Stimulated activated CD8-positive, alpha-beta memory T cell treated with anti-CD3 and anti-CD28 coated beads, Interleukin-7, amount 100 ng/mL, for 4 hours (primary cell): ENCODE measurements around the gene JPT2.
A peak's percentile ranks its signal among the peaks of the same experiment; 100 is the strongest.

Experiments
- DNase-seq, 2 donors: peaks; one replicate each; pipeline ENCODE4 v3.0.0-alpha.2; 2020; ENCODE audit warnings: low read depth in 2 of 2

The JPT2 gene

GRCh38 chr16:1677942-1678499 is at the start of gene JPT2:
Gene JPT2, plus strand, starts transcription at chr16:1678279. Its CDS starts 34 bp downstream, at chr16:1678313.
- DNase-seq = peak; percentile 91 to 97

DNA sequence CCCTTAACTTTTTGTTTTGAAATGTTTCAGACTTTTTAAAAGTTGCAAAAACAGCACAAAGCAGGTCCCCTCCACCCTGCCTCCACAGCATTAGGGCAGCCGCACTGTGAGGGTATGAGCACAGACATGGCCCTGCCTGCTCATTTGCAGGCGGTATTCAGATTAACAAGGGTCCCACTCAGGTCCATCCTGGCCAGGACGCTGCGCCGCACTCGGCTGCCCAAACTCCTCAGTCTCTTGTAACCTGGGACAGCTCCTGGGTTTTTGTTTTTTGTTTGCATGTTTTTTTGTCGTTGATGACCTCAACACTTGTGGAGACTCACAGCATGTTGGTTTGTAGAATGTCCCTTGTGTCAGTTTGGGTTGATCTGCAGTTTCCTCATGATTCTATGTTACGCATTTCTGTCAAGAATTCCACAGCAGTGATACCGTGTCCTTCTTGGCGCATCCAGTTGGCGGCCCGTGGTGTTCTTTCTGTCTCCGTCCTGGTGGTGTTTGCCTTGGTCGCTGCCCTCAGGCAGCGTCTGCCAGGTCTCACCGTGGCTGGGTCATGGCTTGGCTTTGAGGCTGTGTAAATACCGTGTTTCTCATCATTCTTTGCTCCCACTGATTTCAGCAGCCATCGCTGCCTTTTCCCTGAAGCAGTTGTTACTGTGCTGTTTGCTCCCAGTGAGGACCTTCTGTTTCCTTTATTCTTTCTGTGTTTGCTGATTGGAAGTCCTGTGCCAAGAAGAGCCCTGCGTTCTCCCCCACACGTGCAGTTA is 47.4 kb upstream of the JPT2 start:
- DNase-seq = no peak

DNA sequence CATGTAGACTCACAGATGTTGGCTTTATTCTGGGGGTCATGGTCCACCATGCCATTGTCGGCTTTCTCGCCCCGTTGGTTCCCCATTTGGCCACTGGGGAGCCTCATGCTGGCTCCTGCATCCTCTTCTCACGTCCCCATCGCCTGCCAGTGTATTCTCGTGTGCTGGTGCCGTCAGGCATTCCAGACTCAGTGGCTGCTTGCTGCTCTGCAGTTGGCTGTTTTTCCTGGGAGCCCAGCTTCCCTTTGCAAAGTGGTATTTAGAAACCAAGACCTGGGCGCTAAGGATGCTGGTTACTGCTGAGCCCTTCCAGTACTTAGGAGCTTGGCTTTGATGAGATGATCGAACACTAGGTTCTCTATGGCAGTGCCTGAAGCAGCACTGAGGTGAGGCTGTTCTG is 46.8 kb upstream of the JPT2 start:
- no peak for DNase-seq

- DNase-seq = no peak
Measured at GRCh38 chr16:1631931-1632637, 46.0 kb upstream of the JPT2 start.

DNA sequence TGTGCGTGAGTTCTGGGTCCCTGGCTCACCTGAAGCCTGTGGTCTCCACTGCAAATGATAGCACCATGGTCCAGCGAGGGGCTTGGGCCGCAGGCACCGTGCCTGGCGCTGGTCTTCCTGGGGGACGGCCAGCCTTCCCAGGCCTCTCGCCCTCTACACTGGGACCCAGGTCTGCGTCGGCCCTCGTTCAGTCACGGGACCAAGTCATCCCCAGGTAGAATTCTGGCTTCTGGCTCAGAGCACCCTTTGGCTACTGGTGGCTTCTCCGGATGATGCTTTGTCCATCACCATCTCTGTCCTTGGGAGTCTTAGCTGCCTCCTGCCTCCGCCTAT is 45.5 kb upstream of the JPT2 start:
- DNase-seq = no peak

- DNase-seq = no peak
Measured at GRCh38 chr16:1633310-1633709, 44.8 kb upstream of the JPT2 start.

DNA sequence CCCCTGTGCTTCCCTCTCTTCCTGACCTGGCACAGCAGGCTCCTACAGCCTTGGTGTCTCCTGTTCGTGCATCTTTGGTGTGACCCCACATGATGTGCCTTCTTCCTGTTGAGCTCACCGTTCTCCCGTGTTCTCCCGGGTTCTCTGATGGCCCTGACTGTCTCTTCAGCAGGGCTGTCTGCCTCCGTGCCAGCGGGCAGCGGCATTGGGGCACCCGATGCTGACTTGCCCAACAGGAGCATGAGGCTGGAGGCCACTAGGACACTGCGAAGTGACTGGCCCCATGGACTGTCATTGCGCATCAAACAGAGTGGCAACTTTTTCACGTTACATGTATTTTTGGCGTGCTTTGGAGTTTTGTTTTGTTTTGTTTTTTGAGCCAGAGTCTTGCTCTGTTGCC is 43.5 kb upstream of the JPT2 start:
- DNase-seq = no peak

DNA sequence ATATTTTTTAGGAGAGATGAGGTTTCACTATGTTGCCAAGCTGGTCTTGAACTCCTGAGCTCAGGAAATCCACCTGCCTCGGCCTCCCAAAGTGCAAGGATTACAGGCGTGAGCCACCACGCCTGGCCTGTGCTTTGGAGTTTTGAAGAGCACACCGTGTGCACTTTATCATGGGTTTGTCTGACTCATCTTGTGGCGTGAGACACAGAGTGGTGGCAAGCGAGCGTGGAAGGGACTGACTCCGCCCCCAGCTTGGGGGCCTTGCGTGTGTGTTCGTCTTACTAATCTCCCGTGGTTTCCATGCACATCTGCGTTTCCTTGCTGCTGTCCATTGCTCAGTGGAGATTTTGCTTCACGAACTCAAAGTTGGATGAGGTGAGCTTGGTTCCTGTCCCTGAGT is 43.0 kb upstream of the JPT2 start:
- DNase-seq = no peak

DNA sequence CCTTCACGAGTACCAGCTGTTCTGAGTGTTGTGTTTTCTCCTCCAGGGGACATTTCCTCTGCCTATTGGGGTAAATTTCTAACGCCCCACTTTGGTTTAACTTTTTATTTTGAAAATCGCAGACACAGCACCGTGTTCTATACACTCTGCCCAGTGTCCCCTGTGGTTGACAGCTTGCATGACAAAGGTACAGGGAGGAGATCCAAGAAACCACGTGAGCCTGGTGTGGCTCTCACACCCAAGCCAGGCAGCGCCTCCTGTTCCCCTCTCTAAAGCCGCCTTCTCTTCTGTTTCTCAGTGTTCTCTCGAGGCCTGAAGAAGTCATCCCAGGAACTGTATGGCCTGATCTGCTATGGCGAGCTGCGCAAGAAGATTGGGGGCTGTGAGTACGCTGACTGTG is 40.6 kb upstream of the JPT2 start:
- DNase-seq = no peak

- DNase-seq = no peak
Measured at GRCh38 chr16:1638757-1639156, 39.3 kb upstream of the JPT2 start.

DNA sequence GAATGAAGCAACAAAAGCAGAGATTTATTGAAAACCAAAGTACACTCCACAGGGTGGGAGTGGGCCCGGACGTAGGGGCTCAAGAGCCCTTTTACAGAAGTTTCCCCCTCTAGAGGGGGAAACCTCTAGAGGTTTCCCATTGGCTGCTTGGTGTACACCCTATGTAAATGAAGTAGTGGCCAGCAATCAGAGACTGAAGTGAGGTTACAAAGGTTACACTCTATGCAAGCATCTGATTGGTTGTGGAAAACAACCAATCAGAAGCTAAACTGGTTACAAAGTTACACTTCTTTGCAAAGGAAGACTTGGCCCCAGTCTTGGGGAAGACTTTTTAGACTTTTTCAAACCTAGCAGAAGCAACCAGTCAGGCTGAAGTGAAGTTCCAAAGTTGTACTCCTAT is 38.8 kb upstream of the JPT2 start:
- DNase-seq = no peak

- no peak for DNase-seq
Measured at GRCh38 chr16:1639860-1640259, 38.2 kb upstream of the JPT2 start.

GRCh38 chr16:1640261-1640941 is 37.7 kb upstream of the JPT2 start:
- no peak for DNase-seq

DNA sequence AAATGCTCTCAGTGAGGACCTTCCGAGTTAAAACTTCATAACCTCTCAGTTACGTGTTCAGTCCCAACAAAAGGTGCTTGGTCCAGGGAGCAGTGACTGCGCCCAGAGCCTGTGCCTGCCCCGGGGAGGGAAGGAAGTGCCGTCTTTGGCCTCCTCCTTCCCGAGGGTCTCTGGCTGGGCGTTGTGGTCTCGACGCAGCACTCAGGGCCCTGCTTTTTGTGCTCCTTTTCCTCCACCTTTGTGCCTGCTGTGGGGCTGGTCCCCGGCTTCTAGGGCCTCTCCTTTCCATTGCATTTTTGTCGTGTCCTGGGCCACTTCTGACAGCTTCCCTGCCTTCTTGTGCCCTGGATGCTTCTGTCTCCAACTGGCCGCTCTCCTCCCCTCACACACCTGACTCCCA is 36.8 kb upstream of the JPT2 start:
- no peak for DNase-seq

- DNase-seq = no peak
Measured at GRCh38 chr16:1642148-1642547, 35.9 kb upstream of the JPT2 start.

GRCh38 chr16:1642753-1643152 is 35.3 kb upstream of the JPT2 start:
- DNase-seq = no peak

DNA sequence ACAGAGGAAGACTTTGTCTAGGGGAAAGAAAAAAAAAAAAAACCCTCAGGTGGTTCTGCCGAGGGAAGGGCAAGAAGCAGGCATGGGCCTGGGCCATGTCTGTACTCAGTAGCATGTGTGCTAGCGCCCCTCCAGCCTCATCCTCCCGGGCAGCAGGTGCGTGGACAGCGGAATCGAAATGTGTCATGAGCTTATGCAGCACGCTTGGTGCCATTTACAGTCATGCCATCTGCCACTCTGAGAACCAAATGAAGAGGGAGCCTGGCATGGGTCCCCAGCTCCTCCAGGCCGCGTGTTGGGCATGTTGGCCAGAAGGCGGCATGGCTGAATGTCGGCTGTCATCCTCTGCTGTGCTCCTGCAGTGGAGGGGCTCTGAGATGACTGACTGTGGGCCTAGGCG is 34.6 kb upstream of the JPT2 start:
- DNase-seq = no peak

GRCh38 chr16:1645914-1646525 is 32.1 kb upstream of the JPT2 start:
- peak; percentile 29 to 35 for DNase-seq

- no peak for DNase-seq
Measured at GRCh38 chr16:1647856-1648255, 30.2 kb upstream of the JPT2 start.

GRCh38 chr16:1650131-1650530 is 27.9 kb upstream of the JPT2 start:
- DNase-seq = no peak

- DNase-seq = no peak
Measured at GRCh38 chr16:1651094-1651973, 26.7 kb upstream of the JPT2 start.
